HepG2 (cell line): Measurements from ENCODE around the gene SEMA4A. TPM values are rescaled to one million over a fixed set of nuclear protein-coding genes. Genes with fewer than 3 reads are reported as not detected.

Experiments
- ATAC-seq: fragments of 200-7000 bp; cut with Tn5 transposase; 3 replicates; pipeline ENCODE4 v1.9.1; 2020; ENCODE audit warnings: mild to moderate bottlenecking, moderate library complexity
- BruUV-seq: library from RNA; stranded (reverse); fragments of 400-500 nt; replicated peaks from 2 replicates; lab custom pipeline; 2021; lab: Mats Ljungman, UMichigan
- CTCF ChIA-PET: fragments of 300-600 bp; formaldehyde crosslinking; extraction: SDS; loops from one replicate; lab custom pipeline; 2021; ENCODE audit warnings: low total read pairs, inconsistent platforms, low intra/inter-chr PET ratio; lab: Yijun Ruan, JAX
- POLR2A ChIA-PET: fragments of 350-600 bp; sonication (Branson Sonifier 250); formaldehyde crosslinking; loops from one replicate; lab custom pipeline; 2020; ENCODE audit warnings: antibody characterized with exemption, inconsistent platforms; lab: Yijun Ruan, JAX
- DNase-seq: peaks from one replicate; pipeline ENCODE4 v3.0.0-alpha.2; 2015; ENCODE audit warnings: low spot score
- FAIRE-seq: peaks from 3 replicates; lab custom pipeline; 2011; peaks lifted over from hg19 to GRCh38; lab: Jason Lieb, UNC
- H2AFZ ChIP-seq: one replicate; pipeline ENCODE4 v1.6.1; 2011; ENCODE audit warnings: low read length, inconsistent platforms
- H3K27ac ChIP-seq: fragments of 300-600 bp; 3 replicates; pipeline ENCODE4 v1.8.0; 2011; ENCODE audit warnings: mixed run types, mild to moderate bottlenecking, mixed read lengths, low read length, inconsistent platforms; ENCODE audit not compliant: insufficient read depth; ENCODE audit errors: extremely low read length
- H3K27me3 ChIP-seq, 2 experiments: fragments of 200-600 bp in 1 of 2; 2 replicates in 1 of 2; 3 replicates in 1 of 2; pipeline versions ENCODE4 v1.6.0 to v1.8.0; 2011; ENCODE audit warnings: low read length in 2 of 2, mild to moderate bottlenecking in 2 of 2, moderate library complexity in 2 of 2, inconsistent platforms in 1 of 2; ENCODE audit not compliant: insufficient read depth in 2 of 2, control insufficient read depth in 1 of 2
- H3K36me3 ChIP-seq, 2 experiments: fragments of 200-600 bp in 1 of 2; replicated peaks in 1 of 2; 2 replicates in 1 of 2; 3 replicates in 1 of 2; pipeline versions ENCODE4 v1.5.1 to v1.8.0; 2011; ENCODE audit warnings: low read length in 2 of 2, inconsistent platforms in 1 of 2; ENCODE audit not compliant: insufficient read depth in 2 of 2, control insufficient read depth in 1 of 2
- H3K4me1 ChIP-seq: 2 replicates; pipeline ENCODE4 v1.5.1; 2012; ENCODE audit warnings: low read length, inconsistent platforms; ENCODE audit not compliant: insufficient read depth
- H3K4me2 ChIP-seq: 2 replicates; pipeline ENCODE4 v1.6.0; 2011; ENCODE audit warnings: low read depth, low read length, inconsistent platforms
- H3K4me3 ChIP-seq, 3 experiments: fragments of 200-600 bp in 1 of 3; sonication (generic), shearing (Covaris generic) in 1 of 3; replicated peaks in 1 of 3; 2 replicates each; pipeline ENCODE4 v1.5.1; 2011 to 2016; ENCODE audit warnings: low read length in 3 of 3, inconsistent platforms in 2 of 3, low read depth in 2 of 3, mild to moderate bottlenecking in 2 of 3, control low read depth in 1 of 3, mixed read lengths in 1 of 3; ENCODE audit not compliant: insufficient read depth in 1 of 3
- H3K79me2 ChIP-seq: one replicate; pipeline ENCODE4 v1.6.1; 2011; ENCODE audit warnings: low read length, inconsistent platforms; ENCODE audit not compliant: insufficient read depth
- H3K9ac ChIP-seq: 2 replicates; pipeline ENCODE4 v1.6.0; 2011; ENCODE audit warnings: mild to moderate bottlenecking, low read depth, low read length, inconsistent platforms; ENCODE audit not compliant: insufficient read depth
- H3K9me3 ChIP-seq: 2 replicates; pipeline ENCODE4 v1.5.1; 2012; ENCODE audit warnings: mild to moderate bottlenecking, low read length
- H4K20me1 ChIP-seq: 2 replicates; pipeline ENCODE4 v1.6.0; 2011; ENCODE audit warnings: inconsistent platforms, mild to moderate bottlenecking, low read length, moderate library complexity; ENCODE audit not compliant: insufficient read depth
- ARID5B ChIP-seq: IDR thresholded peaks from 2 replicates; pipeline ENCODE4 v1.4.0; 2020; ENCODE audit warnings: mild to moderate bottlenecking, missing genetic modification reagents
- DPF2 ChIP-seq: sonication (generic); formaldehyde crosslinking; IDR thresholded peaks from 2 replicates; pipeline ENCODE4 v1.4.0; 2020; ENCODE audit warnings: mild to moderate bottlenecking, low read depth, missing genetic modification reagents, borderline replicate concordance
- ERF ChIP-seq: IDR thresholded peaks from 2 replicates; pipeline ENCODE4 v1.6.1; 2018; ENCODE audit warnings: missing biosample characterization, missing genetic modification reagents
- KAT7 ChIP-seq: IDR thresholded peaks from 2 replicates; pipeline ENCODE4 v1.6.1; 2018; ENCODE audit warnings: borderline replicate concordance, missing compliant biosample characterization
- KLF12 ChIP-seq: sonication (generic); formaldehyde crosslinking; IDR thresholded peaks from 2 replicates; pipeline ENCODE4 v1.4.0; 2020; ENCODE audit warnings: missing genetic modification reagents, borderline replicate concordance
- MYC ChIP-seq: sonication (generic); formaldehyde crosslinking; IDR thresholded peaks from 2 replicates; pipeline ENCODE4 v1.9.0; 2021; ENCODE audit warnings: missing genetic modification reagents, borderline replicate concordance
- NR2C2 ChIP-seq: sonication (generic); formaldehyde crosslinking; IDR thresholded peaks from 2 replicates; pipeline ENCODE4 v1.4.0; 2020; ENCODE audit warnings: missing genetic modification reagents, mild to moderate bottlenecking, moderate library complexity, borderline replicate concordance
- SNAPC4 ChIP-seq: sonication (generic); formaldehyde crosslinking; IDR thresholded peaks from 2 replicates; pipeline ENCODE4 v1.4.0; 2020; ENCODE audit warnings: mild to moderate bottlenecking, missing genetic modification reagents
- TAF1 ChIP-seq: sonication (generic); formaldehyde crosslinking; IDR thresholded peaks from 2 replicates; pipeline ENCODE4 v1.4.0; 2020; ENCODE audit warnings: missing genetic modification reagents
- ZNF160 ChIP-seq: sonication (generic); formaldehyde crosslinking; IDR thresholded peaks from 2 replicates; pipeline ENCODE4 v1.8.0; 2022; ENCODE audit warnings: mild to moderate bottlenecking, inconsistent platforms, missing genetic modification reagents
- ZNF501 ChIP-seq: sonication (generic); formaldehyde crosslinking; IDR thresholded peaks from 2 replicates; pipeline ENCODE4 v1.5.1; 2020; ENCODE audit warnings: mild to moderate bottlenecking, moderate library complexity, missing genetic modification reagents
- ZNF790 ChIP-seq: sonication (generic); formaldehyde crosslinking; IDR thresholded peaks from 2 replicates; pipeline ENCODE4 v1.8.0; 2022; ENCODE audit warnings: missing genetic modification reagents, mild to moderate bottlenecking, borderline replicate concordance
- ZSCAN25 ChIP-seq: sonication (generic); formaldehyde crosslinking; IDR thresholded peaks from 2 replicates; pipeline ENCODE4 v1.8.0; 2022; ENCODE audit warnings: mild to moderate bottlenecking, missing genetic modification reagents
- WGBS: methylation state at CpG from one replicate; pipeline ENCODE4 v1.1.6; 2017; ENCODE audit warnings: low lambda C conversion rate; 5-methylcytosine and 5-hydroxymethylcytosine counted together
- in situ Hi-C: cut with HindIII; loops from 2 replicates; pipeline ENCODE4 v1.10.0; 2017; ENCODE audit warnings: low pct_unique_long_range_greater_than_20kb; ENCODE audit not compliant: extremely low pct_ligation_motif_present
- intact Hi-C: fragments of 100-400 bp; cut with micrococcal nuclease; formaldehyde crosslinking; loops from one replicate; pipeline ENCODE4 v1.10.0; 2022; ENCODE audit not compliant: unreplicated experiment
- polyA plus RNA-seq, 8 experiments: library from polyadenylated mRNA; depleted of rRNA in 3 of 8; stranded (reverse) in 7 of 8; unstranded in 1 of 8; fragments of >200 nt; fragmentation: Illumina TruSeq in 4 of 8; extraction: Trizol in 4 of 8; gene quantifications; 2 replicates each; pipeline versions ENCODE4 v1.2.1 to v1.2.3, GENCODE V29; 2011 to 2016; ENCODE audit warnings: low read depth in 4 of 8, missing spikeins in 1 of 8, mixed read lengths in 1 of 8; ENCODE audit not compliant: insufficient read depth in 1 of 8
- total RNA-seq, 5 experiments: library from RNA; depleted of rRNA; stranded (reverse); fragments of >200 nt; fragmentation: Illumina TruSeq; extraction: Trizol; gene quantifications; 2 replicates each; pipeline ENCODE4 v1.2.3, GENCODE V29; 2016; ENCODE audit warnings: low read depth in 1 of 5

The SEMA4A gene
- total and polyA plus RNA-seq, 2 of the 13 experiments (the other 11 are each of a cell fraction or from before 2014, with no cell fraction given) = 0.09 to 0.20 TPM

GRCh38 chr1:156115514-156116374, 37.6 kb upstream of the SEMA4A start:
- peak overlapping the region; percentile 94 for H3K9ac ChIP-seq
- no peaks in the 10 kb centered on the region; a peak in 1 of 5 replicates for H3K27me3 ChIP-seq
- no TSS peak for BruUV-seq
- ChIA-PET CTCF (no interaction called here), POLR2A (interaction anchor here (0.6 to 6.1 kb wide), 10 partner anchors 8 to 219 kb away, joined by 3 to 90 read pairs (median 4); partner anchors contain the start of genes MEX3A and PMF1)
- peak overlapping the region; percentile 81 for H3K27ac ChIP-seq
- no peaks in the 10 kb centered on the region for H3K9me3 ChIP-seq
- H3K4me1 ChIP-seq = peaks cover 82% of the 10 kb centered on the region
- peaks cover 0 to 7% of the 10 kb centered on the region in 2 experiments; a peak in 3 of 5 replicates for H3K36me3 ChIP-seq
- peaks cover 6% of the 10 kb centered on the region; the same call in 1 of the 2 replicates for H4K20me1 ChIP-seq
- DNase-seq (peak; percentile 41), ATAC-seq (peak; percentile 54), FAIRE-seq (peak; percentile 43)
- 0% methylated on average over 12 of the region's 19 CpGs for WGBS
- intact Hi-C loops (loop anchor here (2.0 kb wide), 1 partner anchor 15 kb away; no protein-coding TSS in a partner anchor), in situ Hi-C loops (no loop called here)
- peaks cover 57% of the 10 kb centered on the region for H3K79me2 ChIP-seq
- H3K4me3 ChIP-seq = peak overlapping the region; percentile 78 to 92 (median 83)
- H2AFZ ChIP-seq = no peak overlapping the region
- H3K4me2 ChIP-seq = peak overlapping the region; percentile 80
- TF ChIP-seq ZNF790 (no peak), KAT7 (CRISPR knock-in tag) (0 out of 2 replicates have a peak, but pooled peaks have one; percentile 1), ERF (CRISPR knock-in tag) (no peak), KLF12 (peak; percentile 66; the same call in 1 of the 2 replicates), ARID5B (CRISPR knock-in tag) (0 out of 2 replicates have a peak, but pooled peaks have one; percentile 12), TAF1 (peak; percentile 9; the same call in 1 of the 2 replicates), NR2C2 (CRISPR knock-in tag) (0 out of 2 replicates have a peak, but pooled peaks have one; percentile 19), MYC (CRISPR knock-in tag) (0 out of 2 replicates have a peak, but pooled peaks have one; percentile 21), ZNF160 (no peak), ZNF501 (peak; percentile 1; the same call in 1 of the 2 replicates), DPF2 (CRISPR knock-in tag) (0 out of 2 replicates have a peak, but pooled peaks have one; percentile 34), SNAPC4 (CRISPR knock-in tag) (0 out of 2 replicates have a peak, but pooled peaks have one; percentile 29), ZSCAN25 (peak; percentile 49; the same call in 1 of the 2 replicates)
